Right lobe of liver (tissue), 4 donors: ENCODE measurements around the gene C10orf95.

ENCODE experiments used
- CTCF ChIP-seq, 4 donors: fragments of 200-600 bp in 3 of 4; fragments of 450-650 bp in 1 of 4; IDR thresholded peaks; one replicate each; pipeline versions ENCODE4 v1.5.1 to v1.8.0; 2016 to 2022; ENCODE audit warnings: antibody characterized with exemption in 4 of 4, mild to moderate bottlenecking in 2 of 4
- POLR2A ChIP-seq: fragments of 450-650 bp; IDR thresholded peaks from one replicate; pipeline ENCODE4 v1.6.1; 2017; ENCODE audit warnings: antibody characterized with exemption, mild to moderate bottlenecking
- donor health status: DM: no; HTN: no; CAD: no.
- donor health status: DM: no; HTN: no; CAD: no.
- donor health status: DM: no; HTN: yes; CAD: no.

- no peak for TF ChIP-seq POLR2A
- no peak for TF ChIP-seq CTCF (IDR thresholded peaks at IDR 0.05)
Measured at GRCh38 chr10:102438374-102438773, 13.0 kb downstream of the C10orf95 start.
